Osteoblast (primary cell): ENCODE data around the gene TNS3. TPM values are rescaled to one million over a fixed set of nuclear protein-coding genes. Genes with fewer than 3 reads are reported as not detected.

ENCODE experiments used
- DNase-seq: peaks from one replicate; pipeline ENCODE4 v3.0.0; 2011; ENCODE audit warnings: low spot score, mixed read lengths; ENCODE audit not compliant: insufficient read length; ENCODE audit errors: missing footprints
- H2AFZ ChIP-seq: 2 replicates; pipeline ENCODE4 v1.6.0; 2011; ENCODE audit warnings: mild to moderate bottlenecking, low read length
- H3K27ac ChIP-seq: 2 replicates; pipeline ENCODE4 v1.5.1; 2011; ENCODE audit warnings: mild to moderate bottlenecking, low read depth, low read length, moderate library complexity
- H3K27me3 ChIP-seq: 2 replicates; pipeline ENCODE4 v1.6.0; 2012; ENCODE audit warnings: mild to moderate bottlenecking, control low read depth, inconsistent platforms, low read length, moderate library complexity; ENCODE audit not compliant: insufficient read depth
- H3K36me3 ChIP-seq: 2 replicates; pipeline ENCODE4 v1.5.1; 2011; ENCODE audit warnings: mild to moderate bottlenecking, low read length, control low read depth, moderate library complexity; ENCODE audit not compliant: insufficient read depth
- H3K4me1 ChIP-seq: 2 replicates; pipeline ENCODE4 v1.5.1; 2011; ENCODE audit warnings: mild to moderate bottlenecking, low read length, control low read depth, moderate library complexity; ENCODE audit not compliant: insufficient read depth
- H3K4me2 ChIP-seq: 2 replicates; pipeline ENCODE4 v1.6.0; 2011; ENCODE audit warnings: mild to moderate bottlenecking, low read length; ENCODE audit not compliant: insufficient read depth
- H3K4me3 ChIP-seq: fragments of 200-600 bp; sonication (generic); 3 replicates; pipeline ENCODE4 v1.5.1; 2012; ENCODE audit warnings: mild to moderate bottlenecking, low read length, inconsistent platforms; ENCODE audit not compliant: insufficient read depth
- H3K79me2 ChIP-seq: 2 replicates; pipeline ENCODE4 v1.6.0; 2012; ENCODE audit warnings: mild to moderate bottlenecking, low read length, control low read depth, inconsistent platforms; ENCODE audit not compliant: insufficient read depth
- H3K9me3 ChIP-seq: 2 replicates; pipeline ENCODE4 v1.5.1; 2011; ENCODE audit warnings: low read depth, low read length, control low read depth
- H4K20me1 ChIP-seq: 2 replicates; pipeline ENCODE4 v1.6.0; 2012; ENCODE audit warnings: mild to moderate bottlenecking, low read length, control low read depth; ENCODE audit not compliant: insufficient read depth
- CTCF ChIP-seq: IDR thresholded peaks from 2 replicates; pipeline ENCODE4 v1.5.1; 2011; ENCODE audit warnings: mild to moderate bottlenecking, low read depth, low read length, moderate library complexity; ENCODE audit errors: extremely low read depth
- total RNA-seq: library from RNA; depleted of rRNA; stranded (reverse); fragments of >200 nt; gene quantifications from 2 replicates; pipeline ENCODE4 v1.2.3, GENCODE V29; 2012

The TNS3 gene
- total RNA-seq, 1 donor, result 67.3 TPM

DNA sequence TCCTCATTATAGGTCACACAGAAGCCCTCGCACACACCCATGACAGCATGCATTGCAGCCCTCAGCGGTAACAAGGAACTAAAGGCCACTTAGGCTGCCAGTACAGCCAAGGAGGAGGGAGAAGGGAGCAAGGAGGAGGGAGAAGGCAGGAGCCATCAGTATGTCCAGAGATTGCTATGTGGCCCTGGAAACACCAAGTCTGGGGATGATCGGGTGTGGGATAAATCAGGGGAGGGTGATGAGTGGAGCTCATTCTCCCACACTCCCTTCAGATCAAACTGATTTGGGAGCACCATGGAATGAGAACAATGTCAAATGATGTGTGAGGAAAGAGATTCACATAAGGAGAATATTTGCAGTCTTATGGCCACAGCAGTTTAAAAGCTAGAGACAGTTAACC lies 350.9 kb downstream of the TNS3 start:
- no peak for DNase-seq
- no peak for TF ChIP-seq CTCF
- Histone ChIP-seq H3K79me2 (no peaks in the 10 kb centered on the region), H3K27ac (no peak overlapping the region), H3K36me3 (no peaks in the 10 kb centered on the region), H4K20me1 (no peaks in the 10 kb centered on the region), H3K27me3 (peaks cover 8% of the 10 kb centered on the region), H3K9me3 (no peaks in the 10 kb centered on the region), H3K4me1 (peaks cover 9% of the 10 kb centered on the region), H3K4me3 (no peak overlapping the region), H3K4me2 (no peak overlapping the region), H2AFZ (no peak overlapping the region)

DNA sequence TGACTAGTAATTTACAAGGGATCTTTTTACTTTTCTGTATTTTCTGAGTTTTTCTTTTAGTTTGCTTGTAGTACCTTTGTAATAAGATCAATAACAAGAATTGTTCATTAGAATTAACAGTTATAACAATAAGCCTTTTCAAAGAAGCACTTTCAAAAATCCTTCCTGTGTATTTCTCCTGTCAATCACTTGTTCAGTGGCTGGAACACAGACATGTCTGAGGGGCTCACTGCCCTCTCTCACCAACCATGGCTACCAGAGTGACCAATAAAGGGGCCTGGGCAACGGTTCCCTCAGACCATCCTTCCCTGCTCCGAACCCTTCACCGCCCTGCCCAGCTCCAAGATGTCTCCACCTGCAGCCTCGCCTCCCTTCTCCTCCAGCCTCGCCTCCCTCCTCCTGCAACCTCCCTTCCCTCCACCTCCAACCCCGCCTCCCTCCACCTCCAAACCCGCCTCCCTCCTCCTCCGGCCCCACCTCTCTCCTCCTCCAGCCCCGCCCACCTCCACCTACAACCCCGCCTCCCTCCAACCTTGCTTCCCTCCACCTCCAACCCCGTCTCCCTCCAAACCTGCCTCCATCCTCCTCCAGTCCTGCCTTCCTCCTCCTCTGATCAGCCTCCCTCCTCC lies 353.4 kb downstream of the TNS3 start:
- H3K27ac ChIP-seq, result no peak overlapping the region
- no peaks in the 10 kb centered on the region for H3K79me2 ChIP-seq
- H3K4me1 ChIP-seq, result peaks cover 9% of the 10 kb centered on the region
- H4K20me1 ChIP-seq, result no peaks in the 10 kb centered on the region
- no peak for TF ChIP-seq CTCF
- no peaks in the 10 kb centered on the region for H3K9me3 ChIP-seq
- H2AFZ ChIP-seq, result no peak overlapping the region
- no peaks in the 10 kb centered on the region for H3K36me3 ChIP-seq
- no peak overlapping the region for H3K4me2 ChIP-seq
- H3K4me3 ChIP-seq, result no peak overlapping the region
- no peak for DNase-seq
- peaks cover 3% of the 10 kb centered on the region for H3K27me3 ChIP-seq

DNA sequence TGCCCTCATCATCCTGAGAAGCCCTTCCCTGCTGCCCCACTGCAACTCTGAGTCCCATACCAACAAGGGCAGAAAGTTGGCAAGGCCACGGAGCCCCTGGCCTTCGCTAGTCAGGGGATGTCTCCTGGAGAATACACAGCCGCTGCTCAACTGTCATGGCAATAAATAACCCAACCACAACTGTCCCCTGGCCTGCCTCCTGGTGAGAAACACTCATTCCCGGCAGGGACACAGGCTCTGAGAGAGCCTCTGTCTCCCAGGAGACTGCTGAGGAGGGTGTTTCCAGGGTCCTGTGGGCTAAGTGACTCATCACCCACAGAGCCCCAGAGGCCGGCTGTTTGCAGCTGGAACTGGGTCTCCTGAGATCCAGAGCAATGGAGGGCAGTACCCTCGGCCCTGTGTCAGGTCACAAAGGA lies 354.1 kb downstream of the TNS3 start:
- Histone ChIP-seq H3K27me3 (peaks cover 3% of the 10 kb centered on the region), H3K4me1 (peaks cover 9% of the 10 kb centered on the region), H3K36me3 (no peaks in the 10 kb centered on the region), H3K27ac (no peak overlapping the region), H4K20me1 (no peaks in the 10 kb centered on the region), H3K79me2 (no peaks in the 10 kb centered on the region), H3K9me3 (no peaks in the 10 kb centered on the region), H2AFZ (peak overlapping the region; percentile 25), H3K4me3 (peak overlapping the region; percentile 8), H3K4me2 (peak overlapping the region; percentile 54)
- DNase-seq, result peak; percentile 88
- no peak for TF ChIP-seq CTCF

DNA sequence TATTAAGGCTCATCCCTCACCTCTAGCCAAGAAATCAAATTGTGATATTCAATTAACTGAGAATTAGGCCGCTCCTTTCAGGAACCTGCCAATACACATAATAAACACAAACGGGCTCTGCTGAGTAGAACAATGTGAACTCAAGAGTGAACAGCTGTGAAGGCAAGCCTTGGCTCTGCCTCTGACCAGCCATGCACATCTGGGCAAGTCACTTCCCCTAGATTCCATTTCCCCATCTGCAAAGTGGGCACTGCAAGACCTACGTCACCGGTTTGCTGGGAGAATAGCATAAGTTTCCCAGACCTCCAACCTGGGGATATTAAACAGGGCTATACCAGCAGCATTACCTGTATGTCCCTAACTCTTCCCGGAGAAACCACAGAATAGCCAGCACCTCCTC lies 355.2 kb downstream of the TNS3 start:
- DNase-seq, result no peak
- Histone ChIP-seq H3K79me2 (no peaks in the 10 kb centered on the region), H3K4me3 (no peak overlapping the region), H3K36me3 (no peaks in the 10 kb centered on the region), H3K4me2 (no peak overlapping the region), H3K9me3 (no peaks in the 10 kb centered on the region), H3K27ac (no peak overlapping the region), H3K27me3 (peaks cover 3% of the 10 kb centered on the region), H3K4me1 (peaks cover 9% of the 10 kb centered on the region), H2AFZ (no peak overlapping the region), H4K20me1 (no peaks in the 10 kb centered on the region)
- TF ChIP-seq CTCF, result no peak
